K562 (cell line): ENCODE measurements around the gene CFAP206.

Source experiments
- ELF4 ChIP-seq: fragments of 450-650 bp; formaldehyde crosslinking; IDR thresholded peaks from 2 replicates; pipeline ENCODE4 v1.4.0; 2022; ENCODE audit warnings: missing genetic modification characterization
- FOXJ2 ChIP-seq: fragments of 200-800 bp; sonication (Bioruptor generic); IDR thresholded peaks from 2 replicates; pipeline ENCODE4 v1.6.1; 2016; ENCODE audit warnings: missing genetic modification characterization, missing compliant biosample characterization
- HMGXB4 ChIP-seq: sonication (generic); formaldehyde crosslinking; IDR thresholded peaks from 2 replicates; pipeline ENCODE4 v1.8.1; 2023; ENCODE audit warnings: mild to moderate bottlenecking, missing genetic modification reagents
- PATZ1 ChIP-seq: fragments of 250-450 bp; sonication (Bioruptor Pico); IDR thresholded peaks from 2 replicates; pipeline ENCODE4 v1.5.0; 2020; ENCODE audit warnings: mild to moderate bottlenecking, borderline replicate concordance
- PKNOX1 ChIP-seq: fragments of 450-650 bp; IDR thresholded peaks from 2 replicates; pipeline ENCODE4 v1.6.1; 2016
- RBM39 ChIP-seq: fragments of 200-400 bp; formaldehyde crosslinking; optimal IDR thresholded peaks from 2 replicates; pipeline ENCODE3; 2018; ENCODE audit warnings: low read depth, low read length
- SETDB1 ChIP-seq: IDR thresholded peaks from one replicate; pipeline ENCODE4 v1.6.1; 2012; ENCODE audit warnings: low read length, control low read depth, inconsistent platforms
- ZBTB33 ChIP-seq: sonication (generic); formaldehyde crosslinking; IDR thresholded peaks from 2 replicates; pipeline ENCODE4 v1.8.1; 2023; ENCODE audit warnings: mild to moderate bottlenecking, missing genetic modification reagents

GRCh38 chr6:87444362-87444761 is 36.6 kb downstream of the CFAP206 start:
- TF ChIP-seq FOXJ2 (no peak), ZBTB33 (CRISPR knock-in tag) (no peak), HMGXB4 (CRISPR knock-in tag) (no peak), RBM39 (no peak), PKNOX1 (no peak), SETDB1 (no peak), PATZ1 (CRISPR knock-in tag) (no peak), ELF4 (CRISPR knock-in tag) (no peak)
